Vagina (tissue), 2 donors: Measurements from ENCODE around the gene CD300A. TPM values are rescaled to one million over a fixed set of nuclear protein-coding genes. Genes with fewer than 3 reads are reported as not detected.

Experiments used
- DNase-seq, 2 donors: peaks; one replicate each; pipeline ENCODE4 v3.0.0-alpha.2; 2017; ENCODE audit errors: extremely low spot score in 2 of 2
- H3K27ac ChIP-seq: fragments of 200-600 bp; sonication (generic); one replicate; pipeline ENCODE4 v1.5.1; 2019
- H3K27me3 ChIP-seq: fragments of 200-600 bp; sonication (generic); one replicate; pipeline ENCODE4 v1.5.1; 2019
- H3K36me3 ChIP-seq, 2 donors: fragments of 200-600 bp; sonication (generic); one replicate each; pipeline ENCODE4 v1.5.1; 2017 to 2019
- H3K4me1 ChIP-seq: fragments of 200-600 bp; sonication (generic); one replicate; pipeline ENCODE4 v1.5.1; 2019
- H3K4me3 ChIP-seq, 2 donors: fragments of 200-600 bp; sonication (generic); 1 replicate in 1 of 2; 2 replicates in 1 of 2; pipeline ENCODE4 v1.5.1; 2016 to 2019
- H3K9me3 ChIP-seq: fragments of 200-600 bp; sonication (generic); one replicate; pipeline ENCODE4 v1.5.1; 2019
- POLR2A ChIP-seq, 2 donors: fragments of 450-650 bp; IDR thresholded peaks; one replicate each; pipeline ENCODE4 v1.6.1; 2017; ENCODE audit warnings: antibody characterized with exemption in 2 of 2, mild to moderate bottlenecking in 2 of 2, moderate library complexity in 2 of 2
- POLR2AphosphoS5 ChIP-seq, 2 donors: sonication (generic); formaldehyde crosslinking; IDR thresholded peaks; one replicate each; pipeline ENCODE4 v1.9.0; 2017; ENCODE audit warnings: antibody characterized with exemption in 2 of 2, mild to moderate bottlenecking in 2 of 2, low read depth in 1 of 2; ENCODE audit not compliant: insufficient read depth in 1 of 2
- intact Hi-C: fragments of 100-400 bp; cut with DNase I; formaldehyde crosslinking; loops from one replicate; pipeline ENCODE4 v1.15.1; 2023
- small RNA-seq: library from RNA; depleted of rRNA; stranded (forward); fragments of <200 nt; gene quantifications from one replicate; pipeline ENCODE3, GENCODE V24; 2016
- total RNA-seq: library from RNA; depleted of rRNA; stranded (reverse); fragments of >200 nt; gene quantifications from one replicate; pipeline ENCODE4 v1.2.3, GENCODE V29; 2016
- TF ChIP-seq, protein P1 (sequence below), 3 experiments: fragments of 450-650 bp in 2 of 3; fragments of 200-600 bp in 1 of 3; sonication (generic) in 1 of 3; IDR thresholded peaks; one replicate each; pipeline ENCODE4 v1.5.1; 2017 to 2019; ENCODE audit warnings: antibody characterized with exemption in 3 of 3, mild to moderate bottlenecking in 2 of 3, moderate library complexity in 2 of 3

CD300A gene
- total RNA-seq, 1 donor from 2014 or later = 4.2 TPM

DNA sequence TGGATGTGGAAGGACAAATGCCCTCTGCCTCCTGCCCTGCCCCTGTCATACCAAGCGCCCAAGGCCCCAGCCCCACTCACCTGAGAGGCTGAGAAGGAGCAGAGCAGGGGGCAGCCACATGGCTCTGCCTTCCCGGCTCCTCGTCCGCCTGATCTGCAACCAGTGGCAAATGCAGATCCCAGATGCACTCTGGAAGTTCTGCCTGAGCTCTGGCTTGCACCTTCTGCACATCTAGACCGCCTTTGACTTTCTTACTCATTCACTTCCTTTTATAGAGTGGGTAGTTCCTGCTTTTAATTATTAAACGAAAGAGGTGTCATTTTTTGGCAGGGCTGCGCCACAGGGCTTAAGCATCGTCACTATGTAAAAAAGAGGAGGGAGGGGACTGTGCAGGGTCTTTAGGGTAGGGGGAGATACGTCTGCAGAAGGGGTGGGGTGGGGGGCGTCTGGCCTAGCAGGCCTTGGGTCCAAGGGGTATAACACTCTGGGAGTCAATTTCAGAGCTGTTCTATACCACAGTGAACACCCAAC is 64.9 kb downstream of the CD300A start, which contains the start of gene CD300LB:
Gene CD300LB, minus strand, starts transcription at position 245 of the 531 bp plus-strand sequence. Its CDS starts 125 bp downstream, at position 120.
- H3K36me3 ChIP-seq = no peaks in the 10 kb centered on the region
- no peaks in the 10 kb centered on the region for H3K4me1 ChIP-seq
- no peaks in the 10 kb centered on the region for H3K27me3 ChIP-seq
- intact Hi-C loops = no loop called here
- no peaks in the 10 kb centered on the region for H3K9me3 ChIP-seq
- TF ChIP-seq POLR2A (IDR thresholded peaks at IDR 0.05) (no peak), POLR2AphosphoS5 (IDR thresholded peaks at IDR 0.05; ENCODE audit: insufficient read depth in 1 of 2, low read depth in 1 of 2) (no peak)
- TF ChIP-seq, protein P1, sequence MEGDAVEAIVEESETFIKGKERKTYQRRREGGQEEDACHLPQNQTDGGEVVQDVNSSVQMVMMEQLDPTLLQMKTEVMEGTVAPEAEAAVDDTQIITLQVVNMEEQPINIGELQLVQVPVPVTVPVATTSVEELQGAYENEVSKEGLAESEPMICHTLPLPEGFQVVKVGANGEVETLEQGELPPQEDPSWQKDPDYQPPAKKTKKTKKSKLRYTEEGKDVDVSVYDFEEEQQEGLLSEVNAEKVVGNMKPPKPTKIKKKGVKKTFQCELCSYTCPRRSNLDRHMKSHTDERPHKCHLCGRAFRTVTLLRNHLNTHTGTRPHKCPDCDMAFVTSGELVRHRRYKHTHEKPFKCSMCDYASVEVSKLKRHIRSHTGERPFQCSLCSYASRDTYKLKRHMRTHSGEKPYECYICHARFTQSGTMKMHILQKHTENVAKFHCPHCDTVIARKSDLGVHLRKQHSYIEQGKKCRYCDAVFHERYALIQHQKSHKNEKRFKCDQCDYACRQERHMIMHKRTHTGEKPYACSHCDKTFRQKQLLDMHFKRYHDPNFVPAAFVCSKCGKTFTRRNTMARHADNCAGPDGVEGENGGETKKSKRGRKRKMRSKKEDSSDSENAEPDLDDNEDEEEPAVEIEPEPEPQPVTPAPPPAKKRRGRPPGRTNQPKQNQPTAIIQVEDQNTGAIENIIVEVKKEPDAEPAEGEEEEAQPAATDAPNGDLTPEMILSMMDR (IDR thresholded peaks at IDR 0.05) = no peak
- H3K27ac ChIP-seq = no peak within 1 kb of the TSS
- peak in 1 of 2 donors; percentile 67 for DNase-seq
- H3K4me3 ChIP-seq = no peak within 1 kb of the TSS

DNA sequence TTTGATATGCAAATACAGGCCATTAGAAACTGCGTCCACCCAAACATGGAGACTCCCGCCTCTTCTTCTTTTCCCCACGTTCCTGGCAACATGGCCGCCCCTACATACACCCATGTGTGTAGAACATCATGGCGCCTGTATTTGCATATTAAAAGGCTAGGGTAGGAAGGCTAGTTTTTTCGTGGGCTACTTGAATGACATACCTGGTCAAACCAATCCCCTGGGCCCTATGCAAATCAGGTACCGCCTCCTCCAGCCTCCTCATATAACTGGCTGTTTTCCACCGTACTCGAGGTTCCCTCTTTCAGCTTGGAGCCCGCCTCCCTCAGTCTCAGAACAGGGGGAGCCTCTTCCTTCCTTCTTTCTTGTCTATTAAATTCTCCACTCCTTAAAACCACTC is 65.7 kb downstream of the CD300A start:
- H3K4me1 ChIP-seq = no peaks in the 10 kb centered on the region
- TF ChIP-seq POLR2AphosphoS5 (IDR thresholded peaks at IDR 0.05; ENCODE audit: insufficient read depth in 1 of 2, low read depth in 1 of 2) = no peak
- TF ChIP-seq POLR2A (IDR thresholded peaks at IDR 0.05) = peak in 1 of 2 donors; percentile 14
- TF ChIP-seq, protein P1 (IDR thresholded peaks at IDR 0.05) = no peak
- no peak overlapping the region for H3K4me3 ChIP-seq
- H3K27me3 ChIP-seq = no peaks in the 10 kb centered on the region
- H3K27ac ChIP-seq = no peak overlapping the region
- H3K36me3 ChIP-seq = no peaks in the 10 kb centered on the region
- peak; percentile 72 to 79 for DNase-seq
- H3K9me3 ChIP-seq = no peaks in the 10 kb centered on the region
- intact Hi-C loops = no loop called here

Small RNA genes within 50 kb of the gene (small RNA-seq; reads per million reads assigned to genes)
- gene RNA5SP448 = not detected

Other genes with a start within 250 kb of the CD300A start
- gene DNAI2, start 192.4 kb upstream of the CD300A start, total RNA-seq = not detected
- 5.6 TPM for gene KIF19, start 140.4 kb upstream of the CD300A start, total RNA-seq
- not detected for gene BTBD17, start 104.8 kb upstream of the CD300A start, total RNA-seq
- 0.98 TPM for gene GPR142, start 99.1 kb upstream of the CD300A start, total RNA-seq
- 27.5 TPM for gene GPRC5C, start 34.5 kb upstream of the CD300A start, total RNA-seq
- 0.25 TPM for gene CD300LB, start 64.8 kb downstream of the CD300A start, total RNA-seq
- gene CD300C, start 79.5 kb downstream of the CD300A start, total RNA-seq = not detected
- gene CD300H, start 100.9 kb downstream of the CD300A start, total RNA-seq = not detected
- not detected for gene CD300LD, start 125.6 kb downstream of the CD300A start, total RNA-seq
- 0.98 TPM for gene CD300E, start 157.1 kb downstream of the CD300A start, total RNA-seq
- 0.49 TPM for gene CD300LF, start 246.3 kb downstream of the CD300A start, total RNA-seq